Neutrophil (primary cell): Measurements from ENCODE around the gene SPDL1.

Experiments used
- H3K27ac ChIP-seq: fragments of 200-600 bp; sonication (generic); 2 replicates; pipeline ENCODE4 v1.5.1; 2016; ENCODE audit warnings: mild to moderate bottlenecking, moderate library complexity
- H3K27me3 ChIP-seq: fragments of 200-600 bp; sonication (generic); 2 replicates; pipeline ENCODE4 v1.6.0; 2016; ENCODE audit warnings: mild to moderate bottlenecking
- H3K36me3 ChIP-seq: fragments of 200-600 bp; sonication (generic); 2 replicates; pipeline ENCODE4 v1.5.1; 2017
- H3K4me1 ChIP-seq, 2 experiments: fragments of 200-600 bp in 1 of 2; sonication (generic) in 1 of 2; 1 replicate in 1 of 2; 2 replicates in 1 of 2; pipeline versions ENCODE4 v1.5.1 to v1.6.1; 2013 to 2016; ENCODE audit warnings: low read depth in 1 of 2, low read length in 1 of 2, mild to moderate bottlenecking in 1 of 2, moderate library complexity in 1 of 2; ENCODE audit not compliant: control insufficient read depth in 1 of 2, insufficient read depth in 1 of 2
- H3K4me3 ChIP-seq, 2 experiments: fragments of 200-600 bp in 1 of 2; sonication (generic) in 1 of 2; 1 replicate in 1 of 2; 2 replicates in 1 of 2; pipeline ENCODE4 v1.5.1; 2013 to 2016; ENCODE audit warnings: low read depth in 1 of 2, low read length in 1 of 2, mild to moderate bottlenecking in 1 of 2, moderate library complexity in 1 of 2
- H3K9me3 ChIP-seq: fragments of 200-600 bp; sonication (generic); 2 replicates; pipeline ENCODE4 v1.5.1; 2016
- TF ChIP-seq, protein P1 (sequence below): fragments of 200-600 bp; sonication (generic); IDR thresholded peaks from 2 replicates; pipeline ENCODE4 v1.5.1; 2016; ENCODE audit warnings: antibody characterized with exemption

SPDL1 gene, protein sequence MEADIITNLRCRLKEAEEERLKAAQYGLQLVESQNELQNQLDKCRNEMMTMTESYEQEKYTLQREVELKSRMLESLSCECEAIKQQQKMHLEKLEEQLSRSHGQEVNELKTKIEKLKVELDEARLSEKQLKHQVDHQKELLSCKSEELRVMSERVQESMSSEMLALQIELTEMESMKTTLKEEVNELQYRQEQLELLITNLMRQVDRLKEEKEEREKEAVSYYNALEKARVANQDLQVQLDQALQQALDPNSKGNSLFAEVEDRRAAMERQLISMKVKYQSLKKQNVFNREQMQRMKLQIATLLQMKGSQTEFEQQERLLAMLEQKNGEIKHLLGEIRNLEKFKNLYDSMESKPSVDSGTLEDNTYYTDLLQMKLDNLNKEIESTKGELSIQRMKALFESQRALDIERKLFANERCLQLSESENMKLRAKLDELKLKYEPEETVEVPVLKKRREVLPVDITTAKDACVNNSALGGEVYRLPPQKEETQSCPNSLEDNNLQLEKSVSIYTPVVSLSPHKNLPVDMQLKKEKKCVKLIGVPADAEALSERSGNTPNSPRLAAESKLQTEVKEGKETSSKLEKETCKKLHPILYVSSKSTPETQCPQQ

DNA sequence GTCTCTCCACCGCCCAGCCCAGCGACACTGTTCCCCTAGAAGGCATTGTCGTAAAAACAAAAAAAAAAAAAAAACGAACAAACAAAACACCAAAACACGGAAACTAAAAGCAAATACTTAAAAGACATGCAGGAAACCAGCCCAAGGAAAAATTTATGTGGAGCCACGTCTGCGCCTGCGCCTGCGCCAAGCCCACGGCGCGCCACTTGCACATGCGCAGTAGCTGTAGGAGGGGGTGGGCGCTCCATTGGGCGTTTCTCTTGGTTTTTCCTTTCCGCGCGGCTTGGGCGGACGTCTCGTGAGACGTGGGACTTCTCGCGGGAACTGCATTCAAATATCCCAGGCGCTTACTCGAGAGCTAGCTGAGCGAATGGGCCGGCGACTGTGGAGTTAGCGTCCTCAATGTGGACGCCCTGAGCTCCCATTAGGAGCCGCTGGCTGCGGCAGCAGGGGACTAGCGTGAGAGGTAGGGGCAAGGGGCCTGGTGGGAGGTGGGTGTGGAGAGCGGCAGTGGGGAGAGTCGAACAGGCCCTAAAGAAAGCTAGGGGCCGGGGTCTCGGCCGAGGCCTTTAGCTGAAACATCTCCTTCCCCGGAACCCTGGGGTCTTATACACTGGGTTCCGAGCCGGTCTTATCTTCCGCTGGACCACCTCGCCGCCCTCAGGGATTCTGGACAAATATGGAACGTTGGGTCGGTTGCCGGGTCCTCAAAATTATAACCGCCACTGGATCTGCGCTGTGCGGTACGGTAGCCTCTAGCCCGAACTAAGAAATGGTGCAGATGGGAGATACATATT is at the start of gene SPDL1:
TSS of gene SPDL1 (plus strand) at position 350 of the 797 bp plus-strand sequence. CDS start 4,644 bp downstream, outside the sequence.
- peak within 1 kb of the TSS; percentile 59 for H3K27ac ChIP-seq
- TF ChIP-seq, protein P1, sequence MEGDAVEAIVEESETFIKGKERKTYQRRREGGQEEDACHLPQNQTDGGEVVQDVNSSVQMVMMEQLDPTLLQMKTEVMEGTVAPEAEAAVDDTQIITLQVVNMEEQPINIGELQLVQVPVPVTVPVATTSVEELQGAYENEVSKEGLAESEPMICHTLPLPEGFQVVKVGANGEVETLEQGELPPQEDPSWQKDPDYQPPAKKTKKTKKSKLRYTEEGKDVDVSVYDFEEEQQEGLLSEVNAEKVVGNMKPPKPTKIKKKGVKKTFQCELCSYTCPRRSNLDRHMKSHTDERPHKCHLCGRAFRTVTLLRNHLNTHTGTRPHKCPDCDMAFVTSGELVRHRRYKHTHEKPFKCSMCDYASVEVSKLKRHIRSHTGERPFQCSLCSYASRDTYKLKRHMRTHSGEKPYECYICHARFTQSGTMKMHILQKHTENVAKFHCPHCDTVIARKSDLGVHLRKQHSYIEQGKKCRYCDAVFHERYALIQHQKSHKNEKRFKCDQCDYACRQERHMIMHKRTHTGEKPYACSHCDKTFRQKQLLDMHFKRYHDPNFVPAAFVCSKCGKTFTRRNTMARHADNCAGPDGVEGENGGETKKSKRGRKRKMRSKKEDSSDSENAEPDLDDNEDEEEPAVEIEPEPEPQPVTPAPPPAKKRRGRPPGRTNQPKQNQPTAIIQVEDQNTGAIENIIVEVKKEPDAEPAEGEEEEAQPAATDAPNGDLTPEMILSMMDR = peak; percentile 8
- H3K36me3 ChIP-seq = no peaks in the 10 kb centered on the region
- H3K4me3 ChIP-seq = peak within 1 kb of the TSS; percentile 83 to 91
- peaks cover 14 to 21% of the 10 kb centered on the region in 2 experiments for H3K4me1 ChIP-seq
- no peaks in the 10 kb centered on the region for H3K9me3 ChIP-seq
- H3K27me3 ChIP-seq = peaks cover 27% of the 10 kb centered on the region

DNA sequence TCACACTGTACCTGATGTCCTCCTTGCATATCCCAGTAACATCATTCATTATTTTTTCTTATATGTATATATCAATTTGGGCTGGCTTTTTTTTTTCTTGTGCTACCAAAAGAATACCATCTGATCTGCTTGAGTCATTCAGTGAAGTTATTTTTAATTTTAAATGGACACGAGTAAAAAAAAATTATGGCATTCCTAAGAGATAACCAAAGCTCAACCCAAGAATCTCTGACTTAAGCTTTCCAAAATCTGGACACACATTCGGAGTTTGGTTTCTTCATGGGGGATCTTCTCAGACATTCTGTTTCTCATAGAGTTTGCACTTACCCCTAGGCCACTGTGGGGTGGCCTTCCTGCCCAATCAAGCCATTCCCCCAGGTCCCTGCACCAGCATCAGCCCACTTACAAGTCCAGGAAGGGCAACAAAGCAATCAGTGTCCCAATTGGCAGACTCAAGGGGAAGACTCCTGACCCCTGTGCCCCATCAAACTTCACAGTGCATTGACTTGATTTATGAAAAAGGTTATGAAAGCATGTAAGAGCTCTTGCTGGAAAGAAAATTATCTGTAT is 49.2 kb upstream of the SPDL1 start:
- Histone ChIP-seq H3K36me3 (no peaks in the 10 kb centered on the region), H3K4me3 (no peak overlapping the region), H3K9me3 (no peaks in the 10 kb centered on the region), H3K4me1 (no peaks in the 10 kb centered on the region), H3K27me3 (peaks cover 11% of the 10 kb centered on the region), H3K27ac (no peak overlapping the region)
- TF ChIP-seq, protein P1 = no peak

DNA sequence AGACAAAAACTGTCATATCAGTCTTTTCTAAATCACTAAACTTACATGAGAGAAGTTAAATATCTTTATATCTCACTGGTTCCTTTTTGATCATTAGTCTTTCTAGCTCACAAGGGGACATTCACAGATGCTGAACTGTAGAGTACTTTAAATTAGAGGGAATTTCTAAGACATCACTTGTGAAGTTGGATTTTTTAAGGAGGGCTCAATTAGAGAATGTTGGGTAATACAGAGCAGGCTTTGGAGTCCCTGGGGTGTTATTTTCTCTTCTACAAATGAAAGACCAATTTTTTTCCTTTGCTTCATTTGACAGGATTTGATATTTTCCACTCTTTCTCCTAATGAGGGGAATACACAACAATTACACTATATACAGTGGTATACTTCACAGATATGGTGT is 48.6 kb upstream of the SPDL1 start:
- H3K4me1 ChIP-seq = no peaks in the 10 kb centered on the region
- H3K27me3 ChIP-seq = peaks cover 11% of the 10 kb centered on the region
- H3K27ac ChIP-seq = no peak overlapping the region
- H3K9me3 ChIP-seq = no peaks in the 10 kb centered on the region
- no peak overlapping the region for H3K4me3 ChIP-seq
- TF ChIP-seq, protein P1 = no peak
- H3K36me3 ChIP-seq = no peaks in the 10 kb centered on the region

DNA sequence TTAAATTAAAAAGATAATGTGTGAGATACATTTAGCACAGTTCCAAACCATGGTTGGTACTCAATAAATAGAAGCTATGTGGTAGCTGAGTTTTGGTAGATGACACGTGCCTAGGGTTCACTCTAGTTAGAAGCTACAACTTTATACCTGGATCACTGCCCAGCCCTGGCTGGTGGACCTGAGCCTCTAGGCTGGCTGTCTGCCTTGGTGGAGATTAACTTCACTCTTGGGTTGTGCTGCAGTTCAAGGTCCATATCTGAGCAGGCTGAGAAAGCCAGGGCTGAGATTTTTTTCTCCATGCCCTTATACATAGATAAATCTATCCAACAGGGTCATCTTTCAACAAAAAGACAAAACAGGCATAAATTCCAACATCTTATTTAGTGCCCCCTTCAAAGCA is 44.6 kb upstream of the SPDL1 start:
- TF ChIP-seq, protein P1 = no peak

DNA sequence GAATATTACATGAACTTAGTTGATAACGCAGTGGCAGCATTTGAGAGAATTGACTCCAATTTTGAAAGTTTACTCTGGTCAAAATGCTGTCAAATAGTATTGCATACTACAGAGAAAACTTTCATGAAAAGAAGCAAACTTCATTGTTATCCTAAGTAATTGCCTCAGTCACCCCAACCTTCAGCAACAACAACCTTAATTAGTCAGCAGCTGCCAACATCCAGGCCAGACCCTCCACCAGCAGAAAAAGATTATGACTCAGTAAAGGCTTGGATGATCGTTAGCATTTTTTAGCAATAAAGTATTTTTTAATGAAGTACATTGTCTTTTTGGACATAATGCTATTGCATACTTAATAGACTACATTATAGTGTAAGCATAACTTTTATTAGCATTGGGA is 40.8 kb upstream of the SPDL1 start:
- Histone ChIP-seq H3K4me1 (no peaks in the 10 kb centered on the region), H3K36me3 (no peaks in the 10 kb centered on the region), H3K9me3 (no peaks in the 10 kb centered on the region), H3K4me3 (no peak overlapping the region), H3K27me3 (peaks cover 23% of the 10 kb centered on the region), H3K27ac (no peak overlapping the region)
- TF ChIP-seq, protein P1 = no peak

More for the DNA sequence above, 44.6 kb upstream of the SPDL1 start:
- no peak overlapping the region for H3K27ac ChIP-seq
- no peak overlapping the region for H3K4me3 ChIP-seq
- no peaks in the 10 kb centered on the region for H3K9me3 ChIP-seq
- no peaks in the 10 kb centered on the region for H3K4me1 ChIP-seq
- peaks cover 17% of the 10 kb centered on the region for H3K27me3 ChIP-seq
- H3K36me3 ChIP-seq = no peaks in the 10 kb centered on the region
